LNCaP clone FGC (cell line): ENCODE results near the gene OSBPL2.
A peak's percentile ranks its signal among the peaks of the same experiment; 100 is the strongest.

Source experiments
- DNase-seq: peaks from one replicate; pipeline ENCODE4 v3.0.0-alpha.2; 2011; ENCODE audit warnings: low read depth
- H3K4me3 ChIP-seq: 2 replicates; pipeline ENCODE4 v1.5.1; 2011; ENCODE audit warnings: mild to moderate bottlenecking, low read depth, low read length, control low read depth
- TF ChIP-seq, protein P1 (sequence below): IDR thresholded peaks from 2 replicates; pipeline ENCODE4 v1.5.1; 2012; ENCODE audit warnings: mild to moderate bottlenecking; ENCODE audit not compliant: control insufficient read depth, insufficient read depth; ENCODE audit errors: extremely low read depth

The OSBPL2 gene

DNA sequence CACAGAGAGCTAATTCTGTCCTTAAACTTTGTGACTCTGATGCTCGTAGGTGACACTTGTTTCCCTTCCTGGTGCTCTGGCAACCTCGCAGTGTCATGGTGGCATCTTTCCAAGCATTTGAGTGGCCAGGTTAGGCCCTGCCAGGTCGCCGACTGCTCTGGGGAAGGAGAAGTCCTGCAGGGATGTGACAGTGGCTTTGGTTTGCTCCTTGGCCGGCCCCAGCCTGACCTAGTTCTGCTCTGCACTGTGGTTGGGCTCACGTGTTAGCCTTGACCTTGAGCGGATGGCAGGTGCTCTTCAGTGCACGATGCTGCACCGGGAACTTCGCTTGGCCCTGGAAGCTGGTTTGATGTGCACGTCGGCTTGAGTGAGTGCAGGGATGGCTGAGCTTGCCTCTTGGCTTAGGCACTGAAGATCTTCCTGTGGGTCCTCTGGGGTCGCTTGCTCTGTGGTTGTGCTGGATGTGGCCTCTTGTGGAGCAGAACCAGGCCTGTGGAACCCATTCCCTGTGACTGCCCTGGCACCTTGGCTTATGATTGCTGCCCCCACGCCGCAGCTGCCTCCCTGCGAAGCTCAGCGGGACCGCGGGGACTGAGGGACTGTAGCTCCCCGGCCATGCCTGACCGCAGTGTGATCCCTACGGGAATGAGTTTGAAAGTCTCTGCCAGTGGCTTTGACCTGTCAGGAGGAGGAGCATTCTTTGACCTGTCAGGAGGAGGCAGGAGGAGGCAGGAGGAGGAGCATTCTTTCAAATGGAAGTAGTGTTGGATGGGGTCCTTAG, 8.7 kb downstream of the OSBPL2 start:
- H3K4me3 ChIP-seq, result no peak overlapping the region
- TF ChIP-seq, protein P1, sequence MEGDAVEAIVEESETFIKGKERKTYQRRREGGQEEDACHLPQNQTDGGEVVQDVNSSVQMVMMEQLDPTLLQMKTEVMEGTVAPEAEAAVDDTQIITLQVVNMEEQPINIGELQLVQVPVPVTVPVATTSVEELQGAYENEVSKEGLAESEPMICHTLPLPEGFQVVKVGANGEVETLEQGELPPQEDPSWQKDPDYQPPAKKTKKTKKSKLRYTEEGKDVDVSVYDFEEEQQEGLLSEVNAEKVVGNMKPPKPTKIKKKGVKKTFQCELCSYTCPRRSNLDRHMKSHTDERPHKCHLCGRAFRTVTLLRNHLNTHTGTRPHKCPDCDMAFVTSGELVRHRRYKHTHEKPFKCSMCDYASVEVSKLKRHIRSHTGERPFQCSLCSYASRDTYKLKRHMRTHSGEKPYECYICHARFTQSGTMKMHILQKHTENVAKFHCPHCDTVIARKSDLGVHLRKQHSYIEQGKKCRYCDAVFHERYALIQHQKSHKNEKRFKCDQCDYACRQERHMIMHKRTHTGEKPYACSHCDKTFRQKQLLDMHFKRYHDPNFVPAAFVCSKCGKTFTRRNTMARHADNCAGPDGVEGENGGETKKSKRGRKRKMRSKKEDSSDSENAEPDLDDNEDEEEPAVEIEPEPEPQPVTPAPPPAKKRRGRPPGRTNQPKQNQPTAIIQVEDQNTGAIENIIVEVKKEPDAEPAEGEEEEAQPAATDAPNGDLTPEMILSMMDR, result no peak
- DNase-seq, result peak; percentile 59

DNA sequence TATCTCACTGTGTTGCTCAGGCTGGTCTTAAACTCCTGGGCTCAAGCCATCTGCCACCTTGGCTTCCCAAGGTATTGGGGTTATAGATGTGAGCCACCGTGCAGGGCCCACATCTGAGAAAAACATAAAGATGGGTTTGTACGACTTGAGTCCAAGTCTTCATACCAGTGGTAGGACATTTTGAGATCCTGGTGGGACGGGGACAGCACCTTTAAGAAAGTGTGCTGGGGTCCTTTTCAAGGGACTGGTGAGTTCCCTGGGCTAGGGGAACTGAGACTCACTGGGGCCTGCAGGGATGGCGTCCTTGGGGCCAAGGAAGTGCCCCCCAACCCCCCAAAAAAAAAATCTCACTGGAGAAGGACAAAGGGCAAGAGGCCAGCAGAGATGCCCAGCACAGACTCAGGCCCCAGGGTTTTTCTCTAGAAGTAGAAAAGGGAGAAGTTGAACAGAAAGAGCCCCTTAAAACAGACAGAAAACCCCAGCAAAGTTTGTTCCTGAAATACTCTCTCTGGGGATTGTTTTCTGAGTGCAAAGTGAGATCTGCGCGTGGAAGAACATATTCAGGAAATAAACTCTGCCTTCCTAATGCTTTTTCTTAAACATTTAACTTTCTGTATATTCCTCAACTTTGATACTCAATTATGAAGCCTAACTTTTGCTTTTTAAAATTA, 10.7 kb downstream of the OSBPL2 start:
- TF ChIP-seq, protein P1, result no peak
- no peak overlapping the region for H3K4me3 ChIP-seq
- DNase-seq, result no peak

DNA sequence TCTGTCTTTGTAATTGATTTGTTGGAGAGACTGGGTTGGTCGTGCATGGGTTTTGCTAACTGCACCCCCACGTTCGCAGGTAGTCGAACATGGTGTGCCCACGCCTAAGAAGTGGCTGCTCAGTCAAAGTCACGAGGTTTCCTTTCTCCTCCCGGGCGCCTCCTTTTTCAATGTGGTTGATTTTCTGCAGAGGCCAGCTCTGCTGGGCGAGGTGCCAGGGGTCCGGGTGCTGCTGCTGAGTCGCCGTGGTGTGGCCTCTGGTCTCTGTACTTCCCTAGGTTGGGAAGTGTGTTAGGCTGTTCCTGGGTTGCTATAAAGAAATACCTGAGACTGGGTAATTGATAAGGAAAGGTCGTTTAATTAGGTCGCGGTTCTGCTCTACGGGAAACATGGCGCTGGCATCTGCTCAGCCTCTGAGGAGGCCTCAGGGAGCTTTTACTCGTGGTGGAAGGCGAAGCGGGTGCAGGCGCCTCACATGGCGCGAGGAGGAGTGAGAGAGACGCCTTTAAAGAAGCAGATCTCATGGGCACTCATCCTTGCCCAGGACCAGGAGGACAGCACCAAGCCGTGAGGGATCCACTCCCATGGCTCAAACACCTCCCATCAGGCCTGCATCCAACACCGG, 14.1 kb downstream of the OSBPL2 start:
- no peak overlapping the region for H3K4me3 ChIP-seq
- DNase-seq, result no peak
- TF ChIP-seq, protein P1, result no peak

DNA sequence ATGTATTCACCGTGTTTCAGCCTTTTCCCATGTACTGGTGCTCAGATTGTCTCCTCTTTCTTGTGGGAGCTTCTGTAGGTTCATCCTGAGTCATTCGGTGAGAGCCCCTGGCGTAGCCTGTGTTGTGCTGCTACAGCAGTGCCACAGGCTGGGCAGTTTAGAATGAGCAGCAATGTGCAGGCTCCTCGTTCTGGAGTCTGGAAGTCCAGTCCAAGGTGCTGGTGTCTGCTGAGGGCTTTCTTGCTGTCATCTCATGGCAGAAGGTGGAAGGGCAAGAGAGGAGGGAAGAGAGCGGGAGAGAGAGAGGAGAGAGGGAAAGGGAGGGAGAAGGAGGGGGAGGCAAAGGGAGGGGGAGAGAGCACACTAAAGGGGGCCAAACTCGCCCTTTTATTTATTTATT, 15.1 kb downstream of the OSBPL2 start:
- H3K4me3 ChIP-seq, result no peak overlapping the region
- TF ChIP-seq, protein P1, result no peak
- DNase-seq, result no peak

DNA sequence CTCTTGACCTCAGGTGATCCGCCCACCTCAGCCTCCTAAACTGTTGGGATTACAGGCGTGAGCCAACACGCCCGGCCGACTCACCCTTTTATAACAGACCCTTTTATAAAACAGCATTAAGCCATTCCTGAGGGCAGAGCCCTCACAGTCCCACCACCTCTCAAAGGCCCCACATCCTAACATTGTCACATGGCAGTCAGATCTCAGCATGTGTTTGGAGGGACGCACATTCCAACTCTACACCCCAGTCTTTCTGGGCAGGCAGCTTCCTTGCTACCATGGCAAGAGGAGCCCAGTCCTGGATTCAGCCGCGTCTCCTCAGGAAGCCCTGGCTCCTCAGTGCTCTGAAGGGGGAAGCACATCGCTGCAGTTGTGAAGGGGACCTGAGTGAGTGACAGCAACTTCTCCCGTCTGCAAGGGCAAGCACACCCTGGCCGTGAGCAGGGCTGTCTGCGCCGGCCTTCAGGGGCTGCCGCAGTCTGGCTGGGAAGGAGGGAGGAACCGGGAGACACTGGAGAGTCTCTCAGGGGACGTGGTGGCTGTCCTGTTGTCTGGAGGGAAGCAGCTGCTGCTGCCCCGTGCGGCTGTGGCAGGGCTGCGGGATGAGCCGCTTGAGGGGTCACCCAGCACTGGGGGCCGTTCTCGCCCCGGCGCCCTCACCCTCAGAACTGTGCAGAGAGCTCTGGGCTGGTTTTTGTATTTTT, 15.9 kb downstream of the OSBPL2 start:
- H3K4me3 ChIP-seq, result no peak overlapping the region
- TF ChIP-seq, protein P1, result no peak

DNA sequence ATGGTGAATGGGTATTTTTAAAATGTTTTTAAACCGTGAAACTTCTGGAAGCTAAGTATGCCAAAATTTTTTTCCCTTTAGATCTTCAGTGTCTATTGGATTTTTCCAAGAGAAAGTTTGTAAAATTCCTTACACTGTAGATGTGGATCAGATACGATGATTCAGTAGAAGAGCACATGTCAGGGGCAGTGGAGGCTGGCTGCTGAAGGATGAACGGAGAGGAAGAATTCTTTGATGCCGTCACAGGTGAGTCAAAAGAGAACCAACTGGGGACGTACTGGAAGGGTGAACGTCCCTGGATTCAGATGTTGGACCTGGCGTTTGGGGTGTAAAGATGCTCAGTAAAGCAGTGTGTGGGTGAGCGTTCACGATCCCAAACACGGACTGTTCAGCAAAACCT, 17.7 kb downstream of the OSBPL2 start:
- no peak overlapping the region for H3K4me3 ChIP-seq

More for the DNA sequence above, 15.9 kb downstream of the OSBPL2 start:
- no peak for DNase-seq

More for the DNA sequence above, 17.7 kb downstream of the OSBPL2 start:
- no peak for DNase-seq
- TF ChIP-seq, protein P1, result no peak
